ENCODE results near the gene PPTC7.

The PPTC7 gene

DNA sequence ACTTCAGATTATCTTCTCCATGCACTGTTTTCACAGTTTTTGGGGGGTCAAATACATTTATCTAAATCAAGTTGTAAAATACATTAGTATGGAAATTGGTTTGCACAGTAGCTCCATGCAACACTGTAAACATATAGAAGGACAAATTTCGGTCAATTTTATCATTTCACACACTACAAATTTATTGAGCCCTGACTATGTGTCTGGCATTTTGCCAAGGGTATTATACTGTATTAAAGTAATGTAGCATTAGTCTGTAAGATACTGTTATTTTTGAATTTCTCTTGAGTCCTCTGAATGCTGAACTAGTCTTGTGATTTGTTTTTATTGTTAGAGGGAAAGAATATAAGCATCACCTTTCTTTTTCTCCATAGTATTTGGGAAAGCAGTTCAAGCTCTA is 79.7 kb downstream of the PPTC7 start:
- ATAC-seq = no peak
- TF ChIP-seq OSR1 (CRISPR knock-in tag; IDR thresholded peaks at IDR 0.05) (no peak), CSDC2 (CRISPR knock-in tag; IDR thresholded peaks at IDR 0.05) (no peak), ZNF565 (CRISPR knock-in tag; conservative IDR thresholded peaks at IDR 0.05; ENCODE audit: low read depth) (no peak), SNAI2 (CRISPR knock-in tag; IDR thresholded peaks at IDR 0.05) (no peak), TSHZ2 (CRISPR knock-in tag; IDR thresholded peaks at IDR 0.05) (no peak), RARB (CRISPR knock-in tag; IDR thresholded peaks at IDR 0.05) (no peak), CREB5 (CRISPR knock-in tag; IDR thresholded peaks at IDR 0.05; ENCODE audit: low read depth) (no peak)

- no peak; the same call in 1 of the 2 replicates for TF ChIP-seq PPARA (CRISPR knock-in tag; IDR thresholded peaks at IDR 0.05; ENCODE audit: borderline replicate concordance)
- TF ChIP-seq ESRRG (CRISPR knock-in tag; IDR thresholded peaks at IDR 0.05) = no peak
- TF ChIP-seq ISL1 (CRISPR knock-in tag; IDR thresholded peaks at IDR 0.05) = no peak
- peak; percentile 60; the same call in 1 of the 2 replicates for TF ChIP-seq ZNF8 (CRISPR knock-in tag; IDR thresholded peaks at IDR 0.05)
- TF ChIP-seq TCF4 (CRISPR knock-in tag; IDR thresholded peaks at IDR 0.05; ENCODE audit: borderline replicate concordance) = no peak
- TF ChIP-seq PATZ1 (CRISPR knock-in tag; IDR thresholded peaks at IDR 0.05; ENCODE audit: borderline replicate concordance) = no peak
- no peak for TF ChIP-seq CREB5 (CRISPR knock-in tag; IDR thresholded peaks at IDR 0.05; ENCODE audit: low read depth)
- TF ChIP-seq ZFP30 (CRISPR knock-in tag; IDR thresholded peaks at IDR 0.05) = no peak
- no peak for TF ChIP-seq TOX (CRISPR knock-in tag; IDR thresholded peaks at IDR 0.05; ENCODE audit: borderline replicate concordance)
- 0 out of 2 replicates have a peak, but pooled peaks have one; percentile 60 for TF ChIP-seq SNAI2 (CRISPR knock-in tag; IDR thresholded peaks at IDR 0.05)
- no peak for TF ChIP-seq OSR1 (CRISPR knock-in tag; IDR thresholded peaks at IDR 0.05)
- no peak for TF ChIP-seq ARNTL (CRISPR knock-in tag; IDR thresholded peaks at IDR 0.05; ENCODE audit: borderline replicate concordance, low read depth)
- TF ChIP-seq TSHZ2 (CRISPR knock-in tag; IDR thresholded peaks at IDR 0.05) = peak; percentile 68; the same call in 1 of the 2 replicates
- TF ChIP-seq CSDC2 (CRISPR knock-in tag; IDR thresholded peaks at IDR 0.05) = peak; percentile 90
- no peak for TF ChIP-seq RARB (CRISPR knock-in tag; IDR thresholded peaks at IDR 0.05)
- TF ChIP-seq, protein P1, sequence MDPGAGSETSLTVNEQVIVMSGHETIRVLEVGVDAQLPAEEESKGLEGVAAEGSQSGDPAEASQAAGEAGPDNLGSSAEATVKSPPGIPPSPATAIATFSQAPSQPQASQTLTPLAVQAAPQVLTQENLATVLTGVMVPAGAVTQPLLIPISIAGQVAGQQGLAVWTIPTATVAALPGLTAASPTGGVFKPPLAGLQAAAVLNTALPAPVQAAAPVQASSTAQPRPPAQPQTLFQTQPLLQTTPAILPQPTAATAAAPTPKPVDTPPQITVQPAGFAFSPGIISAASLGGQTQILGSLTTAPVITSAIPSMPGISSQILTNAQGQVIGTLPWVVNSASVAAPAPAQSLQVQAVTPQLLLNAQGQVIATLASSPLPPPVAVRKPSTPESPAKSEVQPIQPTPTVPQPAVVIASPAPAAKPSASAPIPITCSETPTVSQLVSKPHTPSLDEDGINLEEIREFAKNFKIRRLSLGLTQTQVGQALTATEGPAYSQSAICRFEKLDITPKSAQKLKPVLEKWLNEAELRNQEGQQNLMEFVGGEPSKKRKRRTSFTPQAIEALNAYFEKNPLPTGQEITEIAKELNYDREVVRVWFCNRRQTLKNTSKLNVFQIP (CRISPR knock-in tag; IDR thresholded peaks at IDR 0.05; ENCODE audit: borderline replicate concordance, low read depth) = no peak
- no peak for TF ChIP-seq CSRNP3 (CRISPR knock-in tag; IDR thresholded peaks at IDR 0.05)
- no peak for TF ChIP-seq ZC3H10 (CRISPR knock-in tag; IDR thresholded peaks at IDR 0.05)
- peak; percentile 88 for TF ChIP-seq ZFP3 (CRISPR knock-in tag; IDR thresholded peaks at IDR 0.05)
- TF ChIP-seq BACH2 (CRISPR knock-in tag; IDR thresholded peaks at IDR 0.05; ENCODE audit: borderline replicate concordance) = no peak
- TF ChIP-seq GLIS3 (CRISPR knock-in tag; IDR thresholded peaks at IDR 0.05) = 0 out of 2 replicates have a peak, but pooled peaks have one; percentile 25
- peak; percentile 77; the same call in 1 of the 2 replicates for TF ChIP-seq ZNF565 (CRISPR knock-in tag; conservative IDR thresholded peaks at IDR 0.05; ENCODE audit: low read depth)
- no peak; the same call in 1 of the 2 replicates for TF ChIP-seq ZNF70 (CRISPR knock-in tag; IDR thresholded peaks at IDR 0.05)
- peak; percentile 98 for ATAC-seq
These were observed 81.1 kb downstream of the PPTC7 start, which contains the start of the genes RAD9B and VPS29 for GRCh38 chr12:110501752-110502738. Gene RAD9B, plus strand, starts transcription at chr12:110502331. Its CDS starts 7 bp downstream, at chr12:110502338. Gene VPS29, minus strand, starts transcription at chr12:110502111. Its CDS starts 60 bp downstream, at chr12:110502051.

All from SK-N-SH treated with all-trans-retinoic acid at 6 μM for 48 hours (cell line).